Natural killer cell treated with Interleukin-12 subunit alpha and Interleukin-12 subunit beta and Interleukin-15 and Interleukin-18, amount 100 ng/mL, for 72 hours (primary cell): ENCODE measurements around the gene NRSN2. TPM values are rescaled to one million over a fixed set of nuclear protein-coding genes. Genes with fewer than 3 reads are reported as not detected.

ENCODE experiments used
- ATAC-seq, 2 donors: fragments of 150-1000 bp; cut with Tn5 transposase in 1 of 2; sonication (Bioruptor Pico), chemical (Tn5 transposase) in 1 of 2; 2 replicates each; pipeline ENCODE4 v1.10.0; 2021
- DNase-seq: peaks from one replicate; pipeline ENCODE4 v3.0.0; 2022; ENCODE audit warnings: low spot score
- H3K27ac Mint-ChIP-seq, 2 donors: 1 replicate in 1 of 2; 2 replicates in 1 of 2; pipeline ENCODE4 v1.8.0; 2022; ENCODE audit warnings: mixed read lengths in 2 of 2, mild to moderate bottlenecking in 1 of 2, moderate library complexity in 1 of 2
- H3K27me3 Mint-ChIP-seq, 2 donors: 1 replicate in 1 of 2; 2 replicates in 1 of 2; pipeline ENCODE4 v1.8.0; 2022; ENCODE audit warnings: mixed read lengths in 2 of 2
- H3K36me3 Mint-ChIP-seq: one replicate; pipeline ENCODE4 v1.8.0; 2022; ENCODE audit warnings: mixed read lengths
- H3K4me1 Mint-ChIP-seq, 2 donors: 1 replicate in 1 of 2; 2 replicates in 1 of 2; pipeline ENCODE4 v1.8.0; 2022; ENCODE audit warnings: low read depth in 2 of 2, mixed read lengths in 2 of 2, mild to moderate bottlenecking in 1 of 2
- H3K4me3 Mint-ChIP-seq: one replicate; pipeline ENCODE4 v1.8.0; 2022; ENCODE audit warnings: mixed read lengths
- H3K9me3 Mint-ChIP-seq: 2 replicates; pipeline ENCODE4 v1.8.0; 2022; ENCODE audit warnings: mixed read lengths
- total RNA-seq, 2 donors: library from RNA; stranded (reverse); gene quantifications; one replicate each; pipeline ENCODE4 v1.2.3, GENCODE V29; 2022

The NRSN2 gene
- total RNA-seq, 2 donors from 2014 or later: 3.6 to 5.5 TPM

DNA sequence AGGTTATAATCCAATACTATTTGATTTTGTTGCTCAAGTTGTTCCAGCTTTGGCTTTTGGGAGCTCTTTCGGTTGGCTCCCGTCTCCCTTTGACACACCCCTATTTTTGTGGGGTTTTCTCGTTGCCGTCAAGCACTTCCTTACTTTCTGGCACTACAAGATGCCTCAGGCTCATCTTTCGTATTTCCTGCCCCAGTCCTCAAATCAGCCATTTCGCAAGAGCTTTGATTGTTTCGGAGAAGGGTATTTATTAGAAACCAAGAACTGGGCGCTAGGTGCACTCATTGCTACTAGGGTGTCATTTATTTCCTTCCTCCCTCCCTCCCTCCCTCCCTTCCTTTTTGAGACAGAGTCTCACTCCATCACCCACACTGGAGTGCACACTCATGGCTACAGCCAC is 34.8 kb upstream of the NRSN2 start:
- Mint-ChIP-seq H3K36me3 (no peaks in the 10 kb centered on the region), H3K27ac (no peak overlapping the region), H3K4me3 (peak overlapping the region; percentile 54), H3K27me3 (peaks cover 0 to 3% of the 10 kb centered on the region in 2 donors), H3K4me1 (peaks cover 12 to 15% of the 10 kb centered on the region in 2 donors), H3K9me3 (no peaks in the 10 kb centered on the region)
- DNase-seq (no peak), ATAC-seq (no peak)

- H3K9me3 Mint-ChIP-seq: no peaks in the 10 kb centered on the region
- H3K36me3 Mint-ChIP-seq: no peaks in the 10 kb centered on the region
- no peak overlapping the region for H3K4me3 Mint-ChIP-seq
- no peak overlapping the region for H3K27ac Mint-ChIP-seq
- H3K27me3 Mint-ChIP-seq: peaks cover 0 to 3% of the 10 kb centered on the region in 2 donors
- ATAC-seq: no peak
- peaks cover 12 to 15% of the 10 kb centered on the region in 2 donors for H3K4me1 Mint-ChIP-seq
- no peak for DNase-seq
Measured at GRCh38 chr20:312866-313265, 34.0 kb upstream of the NRSN2 start.

DNA sequence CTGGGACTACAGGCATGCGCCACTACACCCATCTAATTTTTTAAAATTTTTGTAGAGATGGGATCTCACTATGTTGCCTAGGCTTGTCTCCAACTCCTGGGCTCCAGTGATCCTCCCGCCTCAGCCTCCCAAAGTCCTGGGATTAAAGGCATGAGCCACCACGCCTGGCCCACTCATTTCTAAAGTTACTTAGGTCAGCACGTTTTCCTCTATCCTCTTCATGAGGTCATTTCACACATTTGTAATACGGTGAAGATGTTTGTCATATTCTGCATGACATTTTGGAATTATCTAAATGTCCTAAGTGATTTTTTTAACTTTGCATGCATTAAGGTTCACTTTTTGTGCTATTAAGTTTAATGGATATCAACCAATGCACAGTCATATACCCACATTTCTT is 33.5 kb upstream of the NRSN2 start:
- Mint-ChIP-seq H3K4me3 (no peak overlapping the region), H3K27me3 (peaks cover 0 to 3% of the 10 kb centered on the region in 2 donors), H3K36me3 (no peaks in the 10 kb centered on the region), H3K27ac (no peak overlapping the region), H3K9me3 (no peaks in the 10 kb centered on the region), H3K4me1 (peaks cover 12 to 15% of the 10 kb centered on the region in 2 donors)
- ATAC-seq (no peak), DNase-seq (no peak)

GRCh38 chr20:313948-314347 is 33.0 kb upstream of the NRSN2 start:
- H3K9me3 Mint-ChIP-seq: no peaks in the 10 kb centered on the region

DNA sequence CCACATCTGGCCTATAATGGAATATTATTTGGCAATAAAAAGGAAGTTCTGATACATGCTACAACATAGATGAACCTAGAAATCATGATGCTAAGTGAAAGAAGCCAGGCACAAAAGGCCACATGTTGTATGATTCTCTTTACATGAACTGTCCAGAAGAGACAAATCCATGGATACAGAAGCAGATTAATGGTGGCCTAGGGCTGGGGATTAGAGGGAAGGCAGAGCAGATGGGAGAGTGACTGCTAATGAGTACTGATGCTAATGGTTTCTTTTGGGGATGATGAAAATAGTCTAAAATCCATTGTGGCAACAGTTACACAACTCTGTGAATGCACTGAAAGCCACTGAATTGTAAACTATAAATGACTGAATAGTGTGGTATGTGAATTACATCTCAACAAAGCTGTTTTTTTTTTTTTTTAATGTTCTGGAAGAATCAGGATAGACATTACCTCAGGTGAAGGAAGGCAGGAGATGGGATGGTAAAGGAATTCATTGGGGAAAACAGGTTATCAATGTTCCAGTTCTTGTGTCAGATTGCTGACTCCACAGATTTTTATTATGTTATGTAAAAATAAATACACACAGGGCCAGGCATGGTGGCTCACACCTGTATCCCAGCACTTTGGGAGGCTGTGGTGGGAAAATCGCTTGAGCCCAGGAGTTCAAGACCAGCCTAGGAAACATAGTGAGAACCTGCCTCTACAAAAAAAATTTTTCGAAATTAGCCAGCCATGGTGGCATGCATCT is 30.4 kb upstream of the NRSN2 start:
- Mint-ChIP-seq H3K27ac (no peak overlapping the region), H3K27me3 (peaks cover 0 to 3% of the 10 kb centered on the region in 2 donors)

More at GRCh38 chr20:313948-314347, 33.0 kb upstream of the NRSN2 start:
- H3K27me3 Mint-ChIP-seq: peaks cover 0 to 3% of the 10 kb centered on the region in 2 donors
- no peak overlapping the region for H3K4me3 Mint-ChIP-seq
- ATAC-seq (no peak), DNase-seq (no peak)
- no peaks in the 10 kb centered on the region for H3K36me3 Mint-ChIP-seq
- peaks cover 12 to 15% of the 10 kb centered on the region in 2 donors for H3K4me1 Mint-ChIP-seq
- H3K27ac Mint-ChIP-seq: no peak overlapping the region

DNA sequence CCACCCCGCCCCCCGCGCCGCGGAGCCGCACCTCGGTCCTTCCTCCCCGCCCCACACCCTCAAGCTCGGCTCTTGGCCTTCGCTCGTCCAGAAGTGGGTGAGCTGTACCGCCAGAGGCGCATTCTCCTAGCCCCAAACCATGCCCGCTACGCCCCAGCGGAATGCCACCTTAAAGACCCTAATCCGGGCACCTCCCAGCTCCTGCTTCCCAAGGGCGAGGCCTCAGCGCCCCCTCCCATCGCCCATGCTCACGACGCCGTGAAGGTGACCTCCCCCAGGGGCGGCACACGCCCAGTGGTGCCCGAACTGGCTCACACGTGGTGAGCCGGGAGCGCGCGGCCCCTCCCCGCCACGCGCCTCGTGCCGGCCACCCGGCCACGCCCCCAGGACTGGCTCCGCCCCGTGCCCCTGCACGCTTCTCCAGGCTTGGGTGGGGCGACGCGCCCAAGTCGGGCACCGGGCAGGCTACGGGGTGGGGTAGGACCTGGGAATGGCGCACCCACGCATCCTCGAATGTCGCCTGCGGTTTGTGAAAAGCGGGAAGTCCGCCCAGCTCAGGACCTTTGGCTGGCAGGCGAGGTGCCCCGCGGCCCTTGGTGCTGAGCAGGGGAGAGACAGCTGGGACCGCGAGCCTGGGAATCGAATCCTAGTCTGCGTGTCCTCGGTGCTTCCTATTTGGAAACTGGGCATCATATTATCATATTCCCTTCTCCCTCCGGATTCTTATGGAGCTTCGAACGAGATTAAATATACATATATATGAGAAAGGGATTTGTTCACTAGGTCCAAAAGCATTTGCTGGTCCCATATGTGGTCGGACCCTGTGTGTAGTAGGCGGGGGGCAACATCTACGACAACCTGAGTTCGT is 22.5 kb upstream of the NRSN2 start:
- peak overlapping the region; percentile 90 for H3K4me3 Mint-ChIP-seq

More for the DNA sequence above, 30.4 kb upstream of the NRSN2 start:
- DNase-seq: no peak
- Mint-ChIP-seq H3K4me3 (no peak overlapping the region), H3K9me3 (no peaks in the 10 kb centered on the region), H3K4me1 (peaks cover 3% of the 10 kb centered on the region in 2 donors), H3K36me3 (no peaks in the 10 kb centered on the region)
- ATAC-seq: no peak

GRCh38 chr20:325045-325888 is 21.6 kb upstream of the NRSN2 start, which contains the start of gene SOX12:
TSS of gene SOX12 (plus strand) at chr20:325552. CDS start at chr20:325925, 373 bp downstream.
- Mint-ChIP-seq H3K4me1 (peaks cover 1 to 11% of the 10 kb centered on the region in 2 donors), H3K4me3 (peak within 1 kb of the TSS; percentile 90), H3K9me3 (no peaks in the 10 kb centered on the region), H3K36me3 (no peaks in the 10 kb centered on the region), H3K27me3 (no peaks in the 10 kb centered on the region), H3K27ac (peak within 1 kb of the TSS; percentile 53 to 55)
- DNase-seq: peak; percentile 95
- peak; percentile 92 to 96 for ATAC-seq

More for the DNA sequence above, 22.5 kb upstream of the NRSN2 start:
- H3K4me1 Mint-ChIP-seq: peaks cover 0 to 9% of the 10 kb centered on the region in 2 donors
- DNase-seq: peak; percentile 86
- H3K27ac Mint-ChIP-seq: peak overlapping the region; percentile 53 to 55
- H3K36me3 Mint-ChIP-seq: no peaks in the 10 kb centered on the region
- no peaks in the 10 kb centered on the region for H3K27me3 Mint-ChIP-seq
- H3K9me3 Mint-ChIP-seq: no peaks in the 10 kb centered on the region
- peak; percentile 78 for ATAC-seq

GRCh38 chr20:325889-326644 is 20.8 kb upstream of the NRSN2 start:
- DNase-seq (no peak), ATAC-seq (no peak)
- Mint-ChIP-seq H3K27me3 (no peaks in the 10 kb centered on the region), H3K4me3 (peak overlapping the region; percentile 69), H3K27ac (no peak overlapping the region), H3K36me3 (no peaks in the 10 kb centered on the region), H3K9me3 (no peaks in the 10 kb centered on the region), H3K4me1 (peaks cover 4 to 13% of the 10 kb centered on the region in 2 donors)

GRCh38 chr20:326645-327185 is 20.2 kb upstream of the NRSN2 start:
- Mint-ChIP-seq H3K4me3 (peak overlapping the region; percentile 69), H3K27ac (no peak overlapping the region), H3K4me1 (peaks cover 4 to 13% of the 10 kb centered on the region in 2 donors), H3K36me3 (no peaks in the 10 kb centered on the region), H3K27me3 (no peaks in the 10 kb centered on the region), H3K9me3 (no peaks in the 10 kb centered on the region)
- ATAC-seq (no peak), DNase-seq (no peak)

DNA sequence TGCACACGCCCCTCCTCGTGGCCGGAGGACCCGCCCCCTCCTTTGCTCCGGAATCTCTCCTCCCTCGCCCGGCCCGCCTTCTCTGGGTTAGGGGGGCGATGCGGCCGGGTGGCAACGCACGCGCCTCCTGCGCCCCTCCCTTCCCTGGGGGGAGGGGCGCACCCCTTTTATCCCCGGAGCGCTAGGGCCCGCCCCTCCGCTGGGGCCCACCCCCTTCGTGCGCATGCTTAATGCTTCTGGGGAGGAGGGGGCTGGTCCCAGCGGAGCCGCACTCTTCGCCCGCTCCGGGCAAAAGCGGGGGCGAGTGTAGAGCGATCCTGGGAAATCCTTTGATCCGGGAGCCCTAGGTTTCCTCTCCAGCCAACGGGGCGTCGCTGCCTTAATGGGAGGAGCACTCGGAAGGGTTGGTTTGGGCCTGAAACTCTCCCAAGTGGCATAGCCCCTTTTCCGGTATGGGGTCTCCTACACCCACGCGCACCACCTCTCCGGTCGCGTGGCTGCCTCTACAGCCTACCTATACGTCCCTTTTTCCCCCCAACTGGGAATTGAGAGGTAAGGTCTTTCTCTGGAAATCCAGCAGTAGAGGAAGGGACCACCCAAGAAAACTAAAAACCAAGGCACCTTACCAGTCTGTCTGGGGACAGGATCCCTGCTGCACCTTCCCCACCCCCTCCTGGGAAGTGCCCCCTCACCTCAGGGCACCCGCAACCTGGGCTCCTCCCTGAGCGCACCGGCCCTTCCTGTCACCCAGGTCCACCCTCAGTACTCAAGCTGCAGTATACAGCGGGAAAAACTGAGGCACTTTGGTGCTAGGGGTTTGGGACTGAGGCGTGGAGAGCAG is 19.5 kb upstream of the NRSN2 start:
- no peaks in the 10 kb centered on the region for H3K36me3 Mint-ChIP-seq
- H3K9me3 Mint-ChIP-seq: no peaks in the 10 kb centered on the region
- H3K4me1 Mint-ChIP-seq: peaks cover 4 to 13% of the 10 kb centered on the region in 2 donors
- H3K27me3 Mint-ChIP-seq: no peaks in the 10 kb centered on the region
- ATAC-seq (no peak), DNase-seq (no peak)
- H3K4me3 Mint-ChIP-seq: peak overlapping the region; percentile 69
- no peak overlapping the region for H3K27ac Mint-ChIP-seq

DNA sequence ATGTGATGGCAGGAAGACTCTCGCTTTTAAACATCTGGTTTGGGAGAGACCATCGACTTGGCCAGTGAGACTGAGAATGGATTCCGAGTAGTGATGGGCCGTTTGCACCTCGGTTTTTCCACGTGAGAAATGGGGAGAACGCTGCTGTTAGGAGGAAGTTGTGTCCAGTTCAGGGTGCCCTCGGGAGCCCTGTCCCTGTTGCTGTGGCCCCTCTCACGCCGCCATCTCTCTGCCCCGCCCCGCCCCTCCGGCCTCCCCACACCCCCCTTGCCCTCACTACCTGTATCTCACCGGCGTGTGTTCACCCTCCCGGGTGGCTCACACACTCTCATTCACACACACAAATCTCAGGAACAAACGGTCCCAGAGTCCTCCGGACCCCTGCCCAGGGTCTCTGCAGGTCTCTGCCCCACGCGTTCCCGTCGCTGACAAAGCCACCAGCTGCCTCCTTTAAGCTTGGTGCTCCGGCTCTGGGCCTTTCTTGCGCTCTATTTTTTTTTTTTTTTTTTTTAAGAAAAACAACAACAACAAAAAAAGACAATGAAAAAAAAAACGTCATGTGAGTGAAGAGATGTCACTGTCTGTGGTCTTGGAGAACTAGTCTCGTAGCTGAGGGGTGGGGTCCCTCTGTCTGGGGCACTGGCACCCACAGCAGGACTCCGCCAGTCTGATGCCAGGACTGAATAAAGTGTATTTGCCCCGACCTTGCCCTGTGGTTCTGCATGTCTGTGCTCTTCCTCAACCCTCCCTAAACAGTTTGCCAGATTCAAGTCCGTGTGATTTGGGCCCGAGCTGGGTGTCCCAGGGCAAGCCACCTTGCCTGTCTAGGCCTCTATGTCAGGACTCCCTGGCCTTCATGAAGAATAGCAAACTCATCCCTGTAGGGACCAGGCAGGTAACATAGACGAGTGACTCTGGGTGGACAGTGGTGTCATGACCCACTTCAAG is 18.6 kb upstream of the NRSN2 start:
- Mint-ChIP-seq H3K4me1 (peaks cover 4 to 13% of the 10 kb centered on the region in 2 donors), H3K9me3 (no peaks in the 10 kb centered on the region), H3K27me3 (no peaks in the 10 kb centered on the region), H3K4me3 (peak overlapping the region; percentile 30), H3K36me3 (no peaks in the 10 kb centered on the region), H3K27ac (peak overlapping the region in 1 of 2 donors; percentile 39)
- no peak for ATAC-seq
- no peak for DNase-seq
